Liver (tissue), 9 donors: ENCODE data around the gene SIK3. TPM values are rescaled to one million over a fixed set of nuclear protein-coding genes. Genes with fewer than 3 reads are reported as not detected.

ENCODE experiments used
- DNase-seq: peaks from one replicate; pipeline ENCODE4 v3.0.0-alpha.2; 2017; ENCODE audit warnings: low spot score
- H3K27ac ChIP-seq, 2 donors: one replicate each; pipeline ENCODE4 v1.7.0; 2013; ENCODE audit warnings: inconsistent platforms in 2 of 2, low read length in 2 of 2, control low read depth in 1 of 2, low read depth in 1 of 2, mild to moderate bottlenecking in 1 of 2
- H3K27me3 ChIP-seq, 4 donors: one replicate each; pipeline versions ENCODE4 v1.6.1 to v1.7.0; 2013; ENCODE audit warnings: low read length in 3 of 4, inconsistent platforms in 1 of 4, mild to moderate bottlenecking in 1 of 4, moderate library complexity in 1 of 4; ENCODE audit not compliant: control insufficient read depth in 4 of 4, insufficient read depth in 4 of 4
- H3K36me3 ChIP-seq, 4 donors: one replicate each; pipeline versions ENCODE4 v1.6.1 to v1.7.0; 2013; ENCODE audit warnings: low read length in 3 of 4, mild to moderate bottlenecking in 3 of 4, low read depth in 1 of 4, moderate library complexity in 1 of 4; ENCODE audit not compliant: control insufficient read depth in 4 of 4, insufficient read depth in 3 of 4
- H3K4me1 ChIP-seq, 4 donors: one replicate each; pipeline versions ENCODE4 v1.6.1 to v1.7.0; 2013; ENCODE audit warnings: low read length in 3 of 4, mild to moderate bottlenecking in 3 of 4, moderate library complexity in 1 of 4; ENCODE audit not compliant: control insufficient read depth in 4 of 4, insufficient read depth in 4 of 4
- H3K4me3 ChIP-seq, 3 donors: one replicate each; pipeline versions ENCODE4 v1.6.1 to v1.7.0; 2013; ENCODE audit warnings: low read length in 3 of 3, control low read depth in 1 of 3, low read depth in 1 of 3, mild to moderate bottlenecking in 1 of 3
- H3K9ac ChIP-seq, 2 donors: one replicate each; pipeline ENCODE4 v1.7.0; 2013; ENCODE audit warnings: low read length in 2 of 2, mild to moderate bottlenecking in 2 of 2, moderate library complexity in 2 of 2, control low read depth in 1 of 2, low read depth in 1 of 2
- H3K9me3 ChIP-seq, 4 donors: one replicate each; pipeline versions ENCODE4 v1.6.1 to v1.7.0; 2013; ENCODE audit warnings: low read length in 3 of 4; ENCODE audit not compliant: control insufficient read depth in 4 of 4
- FOXA1 ChIP-seq: IDR thresholded peaks from 2 replicates; pipeline ENCODE4 v1.6.1; 2016; ENCODE audit warnings: antibody characterized with exemption
- GABPA ChIP-seq, 2 donors: IDR thresholded peaks in 1 of 2; conservative IDR thresholded peaks in 1 of 2; 2 replicates each; pipeline ENCODE4 v1.6.1; 2016; ENCODE audit warnings: antibody characterized with exemption in 2 of 2, mild to moderate bottlenecking in 1 of 2, moderate library complexity in 1 of 2
- SP1 ChIP-seq: IDR thresholded peaks from 2 replicates; pipeline ENCODE4 v1.6.1; 2018; ENCODE audit warnings: antibody characterized with exemption, mild to moderate bottlenecking
- WGBS: extraction: QIAGEN DNeasy Blood & Tissue Kit; methylation state at CpG from one replicate; pipeline ENCODE4 v1.1.7; 2013; 5-methylcytosine and 5-hydroxymethylcytosine counted together
- polyA plus RNA-seq, 2 donors: library from polyadenylated mRNA; stranded (reverse) in 1 of 2; unstranded in 1 of 2; fragments of 200-250 nt in 1 of 2; fragments of >200 nt in 1 of 2; fragmentation: Nextera tagmentation in 1 of 2; extraction: Ambion mirVana in 1 of 2; gene quantifications; one replicate each; pipeline versions ENCODE4 v1.2.1 to v1.2.3, GENCODE V29; 2013 to 2015
- total RNA-seq, 2 donors: library from RNA; depleted of rRNA; stranded (reverse); fragments of >200 nt; gene quantifications; one replicate each; pipeline ENCODE4 v1.2.3, GENCODE V29; 2014
- TF ChIP-seq, protein P1 (sequence below): IDR thresholded peaks from 2 replicates; pipeline ENCODE4 v1.6.1; 2016; ENCODE audit warnings: antibody characterized with exemption, mild to moderate bottlenecking
- TF ChIP-seq, protein P2 (sequence below): fragments of 150-350 bp; IDR thresholded peaks from 2 replicates; pipeline ENCODE4 v1.5.1; 2017; ENCODE audit warnings: improper control_type of control experiment, low read depth, low read length; ENCODE audit not compliant: missing input control
- TF ChIP-seq, protein P3 (sequence below): IDR thresholded peaks from 2 replicates; pipeline ENCODE4 v1.6.1; 2016; ENCODE audit warnings: antibody characterized with exemption
- donor health status: healthy.
- donor health status: healthy.
- donor health status: healthy.
- donor health status: healthy.
- donor health status: healthy.

The SIK3 gene
- total and polyA plus RNA-seq, 4 donors = 6.9 to 52.4 (median 14.4) TPM

DNA sequence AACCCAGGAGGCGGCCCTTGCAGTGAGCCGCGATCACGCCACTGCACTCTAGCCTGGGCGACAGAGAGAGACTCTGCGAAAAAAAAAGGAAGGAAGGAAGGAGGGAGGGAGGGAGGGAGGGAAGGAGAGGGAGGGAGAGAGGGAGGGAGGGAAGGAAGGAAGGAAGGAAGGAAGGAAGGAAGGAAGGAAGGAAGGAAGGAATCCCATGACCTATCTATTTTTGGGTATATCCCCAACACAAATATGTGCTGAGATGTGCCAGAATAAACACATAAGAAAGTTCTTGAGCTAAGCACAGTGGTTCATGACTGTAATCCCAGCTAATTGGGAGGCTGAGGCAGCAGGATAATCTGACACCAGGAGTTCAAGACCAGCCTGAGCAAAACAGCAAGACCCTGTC is 82.0 kb downstream of the SIK3 start (continued):
- TF ChIP-seq, protein P1, sequence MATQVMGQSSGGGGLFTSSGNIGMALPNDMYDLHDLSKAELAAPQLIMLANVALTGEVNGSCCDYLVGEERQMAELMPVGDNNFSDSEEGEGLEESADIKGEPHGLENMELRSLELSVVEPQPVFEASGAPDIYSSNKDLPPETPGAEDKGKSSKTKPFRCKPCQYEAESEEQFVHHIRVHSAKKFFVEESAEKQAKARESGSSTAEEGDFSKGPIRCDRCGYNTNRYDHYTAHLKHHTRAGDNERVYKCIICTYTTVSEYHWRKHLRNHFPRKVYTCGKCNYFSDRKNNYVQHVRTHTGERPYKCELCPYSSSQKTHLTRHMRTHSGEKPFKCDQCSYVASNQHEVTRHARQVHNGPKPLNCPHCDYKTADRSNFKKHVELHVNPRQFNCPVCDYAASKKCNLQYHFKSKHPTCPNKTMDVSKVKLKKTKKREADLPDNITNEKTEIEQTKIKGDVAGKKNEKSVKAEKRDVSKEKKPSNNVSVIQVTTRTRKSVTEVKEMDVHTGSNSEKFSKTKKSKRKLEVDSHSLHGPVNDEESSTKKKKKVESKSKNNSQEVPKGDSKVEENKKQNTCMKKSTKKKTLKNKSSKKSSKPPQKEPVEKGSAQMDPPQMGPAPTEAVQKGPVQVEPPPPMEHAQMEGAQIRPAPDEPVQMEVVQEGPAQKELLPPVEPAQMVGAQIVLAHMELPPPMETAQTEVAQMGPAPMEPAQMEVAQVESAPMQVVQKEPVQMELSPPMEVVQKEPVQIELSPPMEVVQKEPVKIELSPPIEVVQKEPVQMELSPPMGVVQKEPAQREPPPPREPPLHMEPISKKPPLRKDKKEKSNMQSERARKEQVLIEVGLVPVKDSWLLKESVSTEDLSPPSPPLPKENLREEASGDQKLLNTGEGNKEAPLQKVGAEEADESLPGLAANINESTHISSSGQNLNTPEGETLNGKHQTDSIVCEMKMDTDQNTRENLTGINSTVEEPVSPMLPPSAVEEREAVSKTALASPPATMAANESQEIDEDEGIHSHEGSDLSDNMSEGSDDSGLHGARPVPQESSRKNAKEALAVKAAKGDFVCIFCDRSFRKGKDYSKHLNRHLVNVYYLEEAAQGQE = no peak
- no peak for TF ChIP-seq FOXA1

DNA sequence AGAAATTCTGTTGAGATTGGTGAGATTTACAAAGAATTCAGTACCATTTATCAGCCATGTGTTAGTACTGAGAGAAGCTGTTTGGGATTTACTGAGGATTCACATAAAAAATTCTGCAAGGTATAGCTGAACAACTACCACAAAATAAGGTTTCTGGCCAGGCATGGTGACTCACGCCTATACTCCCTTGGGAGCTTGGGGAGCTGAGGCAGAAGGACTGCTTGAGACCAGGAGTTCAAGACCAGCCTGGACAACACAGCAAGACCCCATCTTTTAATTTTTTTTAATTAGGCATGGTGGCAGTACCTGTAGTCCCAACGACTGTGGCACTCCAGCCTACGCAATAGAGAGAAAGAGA is 86.7 kb downstream of the SIK3 start:
- no peak for TF ChIP-seq FOXA1
- no peak for TF ChIP-seq GABPA (IDR thresholded peaks at IDR 0.05 in 1 of 2, conservative IDR thresholded peaks at IDR 0.05 in 1 of 2)
- TF ChIP-seq SP1 = no peak
- TF ChIP-seq, protein P2, sequence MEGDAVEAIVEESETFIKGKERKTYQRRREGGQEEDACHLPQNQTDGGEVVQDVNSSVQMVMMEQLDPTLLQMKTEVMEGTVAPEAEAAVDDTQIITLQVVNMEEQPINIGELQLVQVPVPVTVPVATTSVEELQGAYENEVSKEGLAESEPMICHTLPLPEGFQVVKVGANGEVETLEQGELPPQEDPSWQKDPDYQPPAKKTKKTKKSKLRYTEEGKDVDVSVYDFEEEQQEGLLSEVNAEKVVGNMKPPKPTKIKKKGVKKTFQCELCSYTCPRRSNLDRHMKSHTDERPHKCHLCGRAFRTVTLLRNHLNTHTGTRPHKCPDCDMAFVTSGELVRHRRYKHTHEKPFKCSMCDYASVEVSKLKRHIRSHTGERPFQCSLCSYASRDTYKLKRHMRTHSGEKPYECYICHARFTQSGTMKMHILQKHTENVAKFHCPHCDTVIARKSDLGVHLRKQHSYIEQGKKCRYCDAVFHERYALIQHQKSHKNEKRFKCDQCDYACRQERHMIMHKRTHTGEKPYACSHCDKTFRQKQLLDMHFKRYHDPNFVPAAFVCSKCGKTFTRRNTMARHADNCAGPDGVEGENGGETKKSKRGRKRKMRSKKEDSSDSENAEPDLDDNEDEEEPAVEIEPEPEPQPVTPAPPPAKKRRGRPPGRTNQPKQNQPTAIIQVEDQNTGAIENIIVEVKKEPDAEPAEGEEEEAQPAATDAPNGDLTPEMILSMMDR = no peak
- H3K27ac ChIP-seq = no peak overlapping the region
- no peak for DNase-seq
- H3K4me1 ChIP-seq = peaks cover 0 to 3% (median 0%) of the 10 kb centered on the region in 4 donors
- no peaks in the 10 kb centered on the region for H3K36me3 ChIP-seq
- no peaks in the 10 kb centered on the region for H3K27me3 ChIP-seq
- no peak overlapping the region for H3K9ac ChIP-seq
- no peaks in the 10 kb centered on the region for H3K9me3 ChIP-seq
- no peak overlapping the region for H3K4me3 ChIP-seq
- 96% methylated on average over 3 of the region's 3 CpGs for WGBS

DNA sequence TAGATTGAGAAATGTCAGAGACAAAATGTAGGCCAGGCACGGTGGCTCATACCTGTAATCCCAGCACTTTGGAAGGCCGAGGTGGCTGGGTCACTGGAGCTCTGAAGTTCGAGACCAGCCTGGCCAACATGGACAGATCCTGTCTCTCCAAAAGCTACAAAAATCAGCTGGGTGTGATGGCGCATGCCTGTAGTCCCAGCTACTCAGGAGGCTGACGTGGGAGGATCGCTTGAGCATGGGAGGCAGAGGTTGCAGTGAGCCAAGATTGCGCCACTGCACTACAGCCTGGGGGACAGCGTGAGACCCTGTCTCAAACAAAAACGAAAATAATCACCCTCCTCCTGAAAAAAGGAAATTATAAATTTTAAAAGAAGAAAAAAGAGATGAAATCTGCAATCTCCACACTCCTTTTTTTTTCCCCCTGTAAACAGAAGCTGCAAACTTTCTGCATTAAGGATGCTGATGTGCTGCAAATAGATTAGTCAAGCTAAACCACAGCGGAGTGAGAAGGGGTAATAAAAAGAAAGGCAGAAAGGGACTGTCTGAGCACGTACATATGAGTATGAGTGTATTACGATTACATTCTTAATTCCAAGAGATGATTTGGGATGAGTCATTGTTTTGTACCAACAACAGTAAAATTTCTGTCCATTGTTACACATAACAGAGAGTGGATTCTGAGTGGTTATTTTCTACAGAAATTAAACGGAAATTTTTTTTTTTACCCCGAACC is 87.3 kb downstream of the SIK3 start:
- WGBS = 93% methylated on average over 14 of the region's 14 CpGs
- H3K4me1 ChIP-seq = peaks cover 0 to 3% (median 1%) of the 10 kb centered on the region in 4 donors
- no peaks in the 10 kb centered on the region for H3K27me3 ChIP-seq
- H3K27ac ChIP-seq = no peak overlapping the region
- no peak overlapping the region for H3K4me3 ChIP-seq
- no peaks in the 10 kb centered on the region for H3K36me3 ChIP-seq
- no peak for DNase-seq
- no peaks in the 10 kb centered on the region for H3K9me3 ChIP-seq
- H3K9ac ChIP-seq = no peak overlapping the region
- TF ChIP-seq, protein P3, sequence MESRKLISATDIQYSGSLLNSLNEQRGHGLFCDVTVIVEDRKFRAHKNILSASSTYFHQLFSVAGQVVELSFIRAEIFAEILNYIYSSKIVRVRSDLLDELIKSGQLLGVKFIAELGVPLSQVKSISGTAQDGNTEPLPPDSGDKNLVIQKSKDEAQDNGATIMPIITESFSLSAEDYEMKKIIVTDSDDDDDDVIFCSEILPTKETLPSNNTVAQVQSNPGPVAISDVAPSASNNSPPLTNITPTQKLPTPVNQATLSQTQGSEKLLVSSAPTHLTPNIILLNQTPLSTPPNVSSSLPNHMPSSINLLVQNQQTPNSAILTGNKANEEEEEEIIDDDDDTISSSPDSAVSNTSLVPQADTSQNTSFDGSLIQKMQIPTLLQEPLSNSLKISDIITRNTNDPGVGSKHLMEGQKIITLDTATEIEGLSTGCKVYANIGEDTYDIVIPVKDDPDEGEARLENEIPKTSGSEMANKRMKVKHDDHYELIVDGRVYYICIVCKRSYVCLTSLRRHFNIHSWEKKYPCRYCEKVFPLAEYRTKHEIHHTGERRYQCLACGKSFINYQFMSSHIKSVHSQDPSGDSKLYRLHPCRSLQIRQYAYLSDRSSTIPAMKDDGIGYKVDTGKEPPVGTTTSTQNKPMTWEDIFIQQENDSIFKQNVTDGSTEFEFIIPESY = no peak
